Measurements from ENCODE around the gene SPATA31C1.

SPATA31C1 gene

DNA sequence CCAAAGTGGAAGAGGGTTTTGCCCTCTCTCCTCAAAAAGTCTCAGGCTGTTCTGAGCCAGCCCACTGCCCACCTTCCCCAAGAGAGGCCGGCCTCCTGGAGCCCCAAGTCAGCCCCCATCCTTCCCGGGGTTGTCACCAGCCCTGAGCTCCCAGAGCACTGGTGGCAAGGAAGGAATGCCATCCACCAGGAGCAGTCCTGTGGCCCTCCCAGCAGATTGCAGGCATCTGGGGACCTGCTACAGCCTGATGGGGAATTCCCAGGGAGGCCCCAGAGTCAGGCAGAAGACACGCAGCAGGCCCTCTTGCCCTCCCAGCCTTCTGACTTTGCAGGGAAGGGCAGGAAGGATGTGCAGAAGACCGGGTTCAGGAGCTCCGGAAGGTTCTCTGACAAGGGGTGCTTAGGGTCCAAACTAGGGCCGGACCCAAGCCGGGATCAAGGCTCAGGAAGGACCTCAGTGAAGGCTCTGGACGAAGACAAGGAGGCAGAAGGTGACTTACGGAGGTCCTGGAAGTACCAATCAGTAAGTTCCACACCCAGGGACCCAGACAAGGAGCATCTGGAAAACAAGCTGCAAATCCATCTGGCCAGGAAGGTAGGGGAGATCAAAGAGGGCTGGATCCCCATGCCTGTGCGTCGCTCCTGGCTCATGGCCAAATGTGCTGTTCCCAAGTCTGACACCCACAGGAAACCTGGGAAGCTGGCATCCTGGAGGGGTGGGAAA, 31.4 kb upstream of the SPATA31C1 start:
- TF ChIP-seq, protein P1, sequence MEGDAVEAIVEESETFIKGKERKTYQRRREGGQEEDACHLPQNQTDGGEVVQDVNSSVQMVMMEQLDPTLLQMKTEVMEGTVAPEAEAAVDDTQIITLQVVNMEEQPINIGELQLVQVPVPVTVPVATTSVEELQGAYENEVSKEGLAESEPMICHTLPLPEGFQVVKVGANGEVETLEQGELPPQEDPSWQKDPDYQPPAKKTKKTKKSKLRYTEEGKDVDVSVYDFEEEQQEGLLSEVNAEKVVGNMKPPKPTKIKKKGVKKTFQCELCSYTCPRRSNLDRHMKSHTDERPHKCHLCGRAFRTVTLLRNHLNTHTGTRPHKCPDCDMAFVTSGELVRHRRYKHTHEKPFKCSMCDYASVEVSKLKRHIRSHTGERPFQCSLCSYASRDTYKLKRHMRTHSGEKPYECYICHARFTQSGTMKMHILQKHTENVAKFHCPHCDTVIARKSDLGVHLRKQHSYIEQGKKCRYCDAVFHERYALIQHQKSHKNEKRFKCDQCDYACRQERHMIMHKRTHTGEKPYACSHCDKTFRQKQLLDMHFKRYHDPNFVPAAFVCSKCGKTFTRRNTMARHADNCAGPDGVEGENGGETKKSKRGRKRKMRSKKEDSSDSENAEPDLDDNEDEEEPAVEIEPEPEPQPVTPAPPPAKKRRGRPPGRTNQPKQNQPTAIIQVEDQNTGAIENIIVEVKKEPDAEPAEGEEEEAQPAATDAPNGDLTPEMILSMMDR (IDR thresholded peaks at IDR 0.05; ENCODE audit: control insufficient read depth, insufficient read depth, low read depth, low read length, missing control alignments), result no peak
- DNase-seq (ENCODE audit: low read depth), result no peak
- H3K4me3 ChIP-seq (ENCODE audit: control insufficient read depth, low read depth, low read length), result no peak overlapping the region

DNA sequence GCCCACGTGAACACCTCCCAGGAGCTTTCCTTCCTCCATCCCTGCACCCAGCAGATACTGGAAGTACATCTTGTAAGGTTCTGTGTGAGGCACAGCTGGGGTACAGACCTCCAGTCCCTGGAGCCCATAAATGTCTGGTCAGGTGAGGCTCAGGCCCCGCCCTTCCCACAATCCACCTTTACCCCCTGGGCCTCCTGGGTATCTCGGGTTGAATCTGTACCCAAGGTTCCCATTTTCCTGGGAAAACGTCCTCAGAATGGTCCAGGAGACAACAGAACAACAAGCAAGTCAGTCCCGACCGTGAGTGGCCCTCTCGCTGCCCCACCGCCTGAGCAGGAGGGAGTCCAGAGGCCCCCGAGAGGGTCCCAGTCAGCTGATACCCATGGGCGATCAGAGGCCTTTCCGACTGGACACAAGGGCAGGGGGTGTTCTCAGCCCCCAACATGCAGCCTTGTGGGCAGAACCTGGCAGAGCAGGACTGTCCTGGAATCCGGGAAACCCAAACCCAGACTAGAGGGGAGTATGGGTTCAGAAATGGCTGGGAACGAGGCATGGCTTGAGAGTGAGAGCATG, 30.7 kb upstream of the SPATA31C1 start:
- H3K4me3 ChIP-seq (ENCODE audit: control insufficient read depth, low read depth, low read length), result no peak overlapping the region
- no peak for DNase-seq (ENCODE audit: low read depth)
- TF ChIP-seq, protein P1 (IDR thresholded peaks at IDR 0.05; ENCODE audit: control insufficient read depth, insufficient read depth, low read depth, low read length, missing control alignments), result no peak

DNA sequence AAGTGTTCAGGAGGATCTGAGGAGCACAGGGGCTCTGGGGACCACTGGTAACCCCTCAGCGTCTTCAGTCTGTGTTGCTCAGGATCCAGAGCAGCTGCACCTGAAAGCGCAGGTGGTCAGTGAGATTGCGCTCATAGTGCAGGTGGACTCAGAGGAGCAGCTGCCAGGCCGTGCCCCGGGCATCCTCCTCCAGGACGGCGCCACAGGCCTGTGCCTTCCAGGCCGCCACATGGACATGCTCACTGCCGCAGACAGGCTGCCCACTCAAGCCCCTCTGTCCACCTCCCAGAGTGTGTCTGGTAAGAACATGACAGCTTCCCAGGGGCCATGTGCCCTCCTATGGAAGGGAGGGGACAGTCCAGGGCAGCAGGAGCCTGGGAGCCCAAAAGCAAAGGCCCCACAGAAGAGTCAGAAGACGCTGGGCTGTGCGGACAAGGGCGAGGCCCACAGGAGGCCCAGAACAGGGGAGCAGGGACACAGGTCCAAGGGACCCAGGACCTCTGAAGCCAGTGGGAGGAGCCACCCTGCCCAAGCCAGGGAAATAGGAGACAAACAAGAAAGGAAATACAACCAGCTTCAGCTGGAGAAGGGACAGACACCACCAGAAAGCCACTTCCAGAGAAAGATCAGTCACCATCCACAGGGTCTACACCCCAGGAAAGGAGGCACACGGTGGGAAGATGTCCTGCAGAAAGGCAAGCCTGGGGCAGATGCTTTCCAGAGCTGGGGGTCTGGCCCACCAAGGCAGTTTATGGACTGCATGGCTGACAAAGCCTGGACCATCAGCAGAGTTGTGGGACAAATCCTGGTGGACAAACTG, 29.9 kb upstream of the SPATA31C1 start:
- DNase-seq (ENCODE audit: low read depth), result no peak
- TF ChIP-seq, protein P1 (IDR thresholded peaks at IDR 0.05; ENCODE audit: control insufficient read depth, insufficient read depth, low read depth, low read length, missing control alignments), result no peak
- no peak overlapping the region for H3K4me3 ChIP-seq (ENCODE audit: control insufficient read depth, low read depth, low read length)

DNA sequence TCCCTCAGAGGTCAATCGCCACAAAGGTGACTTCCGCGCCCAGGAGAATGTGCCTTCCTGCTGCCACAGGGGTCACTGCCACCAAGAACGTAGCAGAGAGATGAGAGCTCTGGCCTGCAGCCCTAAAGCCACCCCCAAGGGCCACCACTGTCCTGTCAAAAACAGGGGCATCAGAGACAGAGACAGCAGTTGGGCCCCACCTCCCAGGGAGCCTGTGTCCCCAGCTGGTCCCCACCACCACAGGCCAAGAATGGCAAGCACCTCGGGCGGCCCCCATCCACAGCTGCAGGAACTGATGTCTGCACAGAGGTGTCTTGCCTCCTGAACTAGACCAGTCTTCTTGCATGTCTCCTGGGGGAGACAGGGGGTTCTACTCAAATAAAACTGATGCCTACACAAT, 29.3 kb upstream of the SPATA31C1 start:
- TF ChIP-seq, protein P1 (IDR thresholded peaks at IDR 0.05; ENCODE audit: control insufficient read depth, insufficient read depth, low read depth, low read length, missing control alignments), result no peak
- no peak overlapping the region for H3K4me3 ChIP-seq (ENCODE audit: control insufficient read depth, low read depth, low read length)
- DNase-seq (ENCODE audit: low read depth), result no peak

DNA sequence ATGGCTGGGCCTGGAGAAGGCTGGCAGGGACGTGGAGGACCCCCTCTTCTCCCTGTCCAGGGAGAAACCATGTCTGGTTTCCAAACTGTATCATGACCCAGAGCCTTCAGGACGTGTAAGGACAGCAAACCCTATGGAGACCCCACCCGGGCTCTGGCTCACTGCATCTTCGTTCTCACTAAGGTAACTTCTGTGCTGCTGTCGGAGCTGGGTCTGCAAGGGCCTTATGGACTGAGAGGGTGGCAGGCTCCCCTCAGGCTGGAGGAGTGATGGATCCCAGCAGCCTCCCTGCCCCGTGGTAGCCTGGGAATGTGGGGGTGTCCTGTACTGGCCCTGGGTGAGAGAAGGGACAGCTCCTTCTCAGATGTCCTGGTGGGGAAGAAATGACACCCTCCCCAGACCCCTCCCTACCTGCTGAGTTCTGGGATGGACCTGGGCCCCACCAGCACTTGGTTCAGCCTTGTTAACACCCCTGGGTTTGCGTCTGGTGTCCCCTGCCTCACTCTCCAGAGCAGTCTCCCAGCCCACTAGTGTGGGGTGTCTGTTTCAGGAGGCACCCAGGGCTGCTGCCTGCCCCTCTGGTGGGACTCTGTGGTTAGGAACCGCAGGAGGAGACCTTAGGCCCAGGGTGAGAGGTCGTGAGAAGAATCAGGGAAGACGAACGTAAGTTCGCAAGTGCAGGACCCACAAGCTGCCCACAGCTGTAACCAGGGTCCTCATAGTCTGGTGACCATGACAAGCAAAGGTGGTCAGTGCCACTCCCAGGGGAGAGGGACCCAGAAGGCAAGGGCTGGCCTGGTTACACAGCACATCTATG, 28.5 kb upstream of the SPATA31C1 start:
- TF ChIP-seq, protein P1 (IDR thresholded peaks at IDR 0.05; ENCODE audit: control insufficient read depth, insufficient read depth, low read depth, low read length, missing control alignments), result no peak
- no peak for DNase-seq (ENCODE audit: low read depth)
- H3K4me3 ChIP-seq (ENCODE audit: control insufficient read depth, low read depth, low read length), result no peak overlapping the region

DNA sequence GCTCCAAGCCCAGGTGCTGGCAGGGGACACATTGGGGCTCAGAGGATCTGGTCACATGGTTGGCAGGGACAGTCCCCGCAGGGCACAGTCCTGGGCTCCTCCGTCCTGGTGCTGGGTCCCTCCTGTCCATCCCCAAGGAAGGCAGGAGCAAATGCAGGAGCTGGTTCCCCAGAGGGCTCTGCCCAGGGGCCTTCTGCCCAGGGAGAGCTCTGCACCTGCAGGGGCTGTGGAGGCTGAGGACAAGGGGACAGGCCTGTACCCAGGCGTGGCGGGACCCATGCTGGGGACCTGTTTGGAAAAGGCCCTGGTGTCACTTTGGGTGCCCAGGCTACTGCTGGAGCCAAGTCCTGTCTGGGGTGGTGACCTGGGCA, 27.9 kb upstream of the SPATA31C1 start:
- DNase-seq (ENCODE audit: low read depth), result no peak
- TF ChIP-seq, protein P1 (IDR thresholded peaks at IDR 0.05; ENCODE audit: control insufficient read depth, insufficient read depth, low read depth, low read length, missing control alignments), result no peak
- no peak overlapping the region for H3K4me3 ChIP-seq (ENCODE audit: control insufficient read depth, low read depth, low read length)

All from AG09309 (cell line).